Stimulated activated CD4-positive, alpha-beta T cell treated with anti-CD3 and anti-CD28 coated beads, Interleukin-4, amount 100 ng/mL, for 48 hours (primary cell): ENCODE data around the gene GFOD2.
"Not testable (repeated sequence)": the region's sequence is repeated elsewhere in the genome, so short reads cannot be mapped to it uniquely, and the experiment has no call there.

Experiments
- DNase-seq, 2 donors: peaks; one replicate each; pipeline ENCODE4 v3.0.0-alpha.2; 2020; ENCODE audit warnings: low read depth in 2 of 2

GFOD2 gene

DNA sequence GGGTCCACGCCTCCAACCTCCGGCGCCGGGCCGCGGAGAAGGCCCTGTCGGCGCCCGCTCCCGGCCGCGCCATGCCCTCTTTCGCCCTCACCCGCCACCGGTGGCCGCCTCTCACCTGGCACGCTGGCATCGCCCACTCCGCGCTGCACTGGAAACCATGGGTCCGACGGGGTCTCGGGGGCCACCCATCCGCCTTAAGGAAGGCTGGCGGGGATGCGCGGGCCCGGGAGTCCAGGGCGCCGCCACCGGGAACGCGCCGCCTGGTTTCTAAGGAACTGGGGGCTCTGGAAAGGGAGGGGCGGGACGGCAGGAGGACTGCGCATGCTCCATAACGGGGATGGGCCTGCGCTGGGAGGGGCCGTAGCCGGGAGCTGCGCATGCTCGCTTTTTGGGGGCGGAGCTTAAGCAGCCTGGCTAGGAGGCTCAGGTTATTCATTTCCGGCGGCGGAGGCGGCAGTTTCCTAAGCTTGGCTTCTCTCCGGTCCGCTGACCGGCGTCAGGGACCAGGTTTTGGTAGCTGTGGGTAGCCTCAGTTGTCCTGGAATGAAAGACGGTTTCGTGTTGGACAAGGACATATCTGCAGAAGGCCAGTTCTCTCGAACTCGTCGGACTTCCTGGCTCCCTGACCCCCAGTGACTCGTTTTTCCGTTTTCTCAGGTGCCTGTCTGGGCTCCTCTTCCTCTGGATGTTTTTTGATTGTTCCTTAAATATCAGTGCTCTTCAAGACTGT lies at the start of gene GFOD2:
TSS of gene GFOD2 (minus strand) at position 269 of the 730 bp plus-strand sequence. CDS start 33,601 bp downstream, outside the sequence.
- peak; percentile 98 to 99 for DNase-seq

DNA sequence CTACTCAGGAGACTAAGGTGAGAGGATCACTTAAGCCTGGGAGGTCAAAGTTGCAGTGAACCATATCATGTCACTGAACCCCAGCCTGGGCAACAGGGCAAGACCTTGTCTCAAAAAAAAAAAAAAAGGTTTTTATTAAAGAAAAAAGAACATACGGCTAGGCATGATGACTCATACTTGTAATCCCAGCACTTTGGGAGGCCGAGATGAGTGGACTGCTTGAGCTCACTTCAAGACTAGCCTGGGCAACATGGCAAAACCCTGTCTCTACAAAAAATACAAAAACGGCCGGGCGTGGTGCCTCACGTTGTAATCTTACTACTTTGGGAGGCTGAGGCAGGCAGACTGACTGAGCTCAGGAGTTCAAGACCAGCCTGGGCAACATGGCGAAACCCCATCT lies 48.8 kb upstream of the GFOD2 start:
- DNase-seq = no peak

GRCh38 chr16:67766291-67766690 lies 47.2 kb upstream of the GFOD2 start:
- no peak for DNase-seq

- DNase-seq = no peak
Measured at GRCh38 chr16:67764158-67764667, 45.1 kb upstream of the GFOD2 start.

DNA sequence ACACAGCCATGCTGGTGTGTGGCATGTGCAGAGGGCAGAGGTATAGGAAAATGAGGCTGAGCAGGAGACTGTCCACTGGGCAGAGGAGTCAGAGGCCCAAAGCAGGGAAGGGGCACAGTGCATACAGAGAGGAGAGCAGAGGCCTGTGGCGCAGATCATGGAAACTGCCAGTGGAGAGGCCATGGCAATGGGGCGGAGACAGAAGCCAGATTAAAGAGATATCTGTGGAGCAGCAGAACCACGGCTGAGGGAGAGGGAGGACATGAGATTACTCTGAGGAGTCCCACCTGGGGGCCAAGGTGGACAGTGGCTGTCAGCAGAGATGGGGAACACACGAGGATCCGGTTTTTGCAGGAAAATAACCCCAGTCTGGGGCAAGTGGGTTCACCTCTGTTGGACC lies 44.0 kb upstream of the GFOD2 start:
- DNase-seq = no peak

DNA sequence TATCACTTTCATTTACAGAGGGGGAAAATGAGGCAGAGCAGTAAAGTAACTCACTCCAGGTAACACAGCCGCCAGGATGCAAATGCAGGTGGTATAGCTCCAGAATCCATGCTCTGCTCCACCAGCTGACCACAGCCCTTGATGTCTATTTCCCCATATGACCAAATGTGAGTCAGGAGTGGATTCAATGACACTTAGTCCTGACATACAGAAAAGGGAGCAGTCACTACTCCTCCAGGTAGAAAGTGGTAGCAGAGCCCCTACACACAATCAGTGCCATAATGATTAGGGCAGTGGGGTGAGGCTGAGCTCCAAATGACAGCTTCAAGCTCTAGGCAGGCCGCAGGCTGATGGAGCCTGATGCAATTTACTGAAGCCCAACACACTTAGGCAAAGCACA lies 43.3 kb upstream of the GFOD2 start:
- DNase-seq = no peak

DNA sequence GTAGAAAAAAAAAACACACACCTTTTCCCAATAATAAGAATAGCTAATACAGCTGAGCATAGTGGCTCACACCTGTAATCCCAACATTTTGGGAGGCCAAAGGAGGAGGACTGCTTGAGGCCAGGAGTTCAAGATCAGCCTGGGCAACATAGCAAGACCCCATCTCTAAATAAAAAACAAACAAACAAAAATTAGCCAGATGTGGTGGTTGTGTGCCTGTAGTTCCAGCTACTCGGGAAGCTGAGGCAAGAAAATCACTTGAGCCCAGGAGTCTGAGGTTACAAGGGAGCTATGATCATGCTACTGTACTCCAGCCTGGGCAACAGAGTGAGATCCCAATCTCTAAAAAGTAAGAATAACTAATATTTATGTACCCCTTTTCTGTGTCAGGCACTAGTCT lies 42.8 kb upstream of the GFOD2 start:
- no peak for DNase-seq

- DNase-seq = no peak
Measured at GRCh38 chr16:67760956-67761230, 41.8 kb upstream of the GFOD2 start.

DNA sequence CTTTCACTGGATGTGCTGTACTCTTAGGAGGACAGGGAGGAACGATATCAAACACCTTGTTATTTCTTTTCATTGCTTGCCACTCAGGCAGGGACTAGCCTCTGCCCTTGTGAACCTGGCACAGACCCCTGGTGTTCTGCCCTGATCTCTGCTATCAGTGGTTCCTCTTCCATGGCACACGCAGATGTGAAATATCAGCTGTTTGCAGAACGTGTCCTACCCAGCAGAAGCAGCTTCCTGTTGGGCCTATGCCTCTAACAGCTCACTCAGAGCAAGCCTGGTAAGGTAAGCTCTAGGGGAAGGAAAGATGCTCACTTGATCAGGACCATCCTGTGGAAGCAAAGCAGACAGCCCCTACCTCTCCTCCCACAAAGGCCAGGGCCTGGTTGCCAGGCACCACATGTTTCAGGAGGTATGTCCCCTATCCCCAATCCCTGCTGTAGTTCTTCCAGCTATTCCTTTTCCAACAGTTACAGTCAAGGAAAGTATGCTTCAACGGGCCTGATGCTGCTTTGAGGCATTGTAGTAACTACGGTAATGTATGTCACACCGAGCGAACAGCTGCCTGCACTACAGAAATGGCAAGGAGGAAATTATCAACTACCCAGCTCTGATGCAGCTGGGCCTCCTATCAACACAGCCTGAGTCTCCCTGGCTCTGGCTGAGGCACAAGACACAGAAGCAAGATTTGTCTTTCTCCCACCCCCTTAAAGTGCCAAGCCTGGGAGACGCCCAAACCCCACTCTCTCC lies 41.3 kb upstream of the GFOD2 start:
- DNase-seq = no peak

DNA sequence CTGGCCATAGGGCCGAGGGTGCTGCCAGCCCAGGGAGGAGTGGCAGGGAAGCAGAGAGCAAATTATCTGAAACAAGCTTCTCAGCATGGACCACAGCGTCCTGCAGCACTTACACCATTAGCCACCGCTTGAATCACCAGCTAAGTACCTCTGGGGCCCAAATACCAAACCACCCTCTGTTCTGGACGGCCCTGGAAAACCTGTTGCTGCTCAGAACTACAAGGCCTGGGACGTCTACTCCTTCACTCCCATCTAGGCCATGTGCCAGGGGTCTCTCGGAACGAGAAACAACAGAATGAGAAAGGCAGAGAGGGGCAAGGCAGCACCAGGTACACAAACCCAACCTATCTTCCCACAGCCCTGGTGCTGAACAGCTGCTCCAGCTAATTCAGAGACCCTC lies 39.9 kb upstream of the GFOD2 start:
- DNase-seq = no peak

- no peak for DNase-seq
Measured at GRCh38 chr16:67758006-67758405, 38.9 kb upstream of the GFOD2 start.

DNA sequence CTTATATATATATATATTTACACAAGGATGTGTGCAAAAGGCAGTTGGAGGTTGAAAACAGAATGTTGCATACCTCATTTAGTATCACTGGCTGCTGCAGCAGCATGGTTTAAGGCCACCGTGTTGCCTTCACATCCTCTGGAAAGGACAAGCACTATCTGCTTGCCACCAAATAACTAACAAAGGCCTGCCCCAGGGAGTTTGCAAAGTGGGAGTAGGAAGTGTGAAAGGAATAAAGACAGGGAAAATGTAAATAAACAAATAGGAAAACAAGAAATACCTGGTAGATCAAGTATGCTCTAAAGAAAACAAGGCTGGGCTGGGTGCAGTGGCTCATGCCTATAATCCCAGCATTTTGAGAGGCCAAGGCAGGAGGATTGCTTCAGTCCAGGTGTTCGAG lies 33.5 kb upstream of the GFOD2 start:
- no peak for DNase-seq

GRCh38 chr16:67751331-67751730 lies 32.2 kb upstream of the GFOD2 start:
- not testable (repeated sequence) for DNase-seq

GRCh38 chr16:67750466-67750865 lies 31.4 kb upstream of the GFOD2 start:
- no peak for DNase-seq

- no peak for DNase-seq
Measured at GRCh38 chr16:67749436-67750078, 30.4 kb upstream of the GFOD2 start.

DNA sequence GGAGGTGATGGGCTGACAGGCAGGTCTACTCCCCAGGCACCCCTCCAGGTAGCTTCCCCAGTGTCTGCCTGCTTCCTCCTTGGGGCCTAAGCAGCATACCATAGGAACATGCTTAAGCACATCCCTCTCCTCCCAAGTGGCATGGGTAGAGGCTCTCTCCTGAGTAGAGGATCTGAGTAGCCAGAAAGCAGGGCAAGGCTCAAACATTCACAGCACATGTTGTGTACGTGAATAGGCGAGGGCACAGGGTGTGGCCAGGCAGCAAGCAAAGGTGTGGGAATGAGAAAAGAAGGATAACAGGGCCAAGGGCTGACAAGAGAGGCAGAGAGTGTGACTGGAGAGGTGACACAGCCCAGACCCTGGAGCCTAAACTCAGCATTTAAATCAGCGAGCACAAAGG lies 29.7 kb upstream of the GFOD2 start:
- DNase-seq = no peak

DNA sequence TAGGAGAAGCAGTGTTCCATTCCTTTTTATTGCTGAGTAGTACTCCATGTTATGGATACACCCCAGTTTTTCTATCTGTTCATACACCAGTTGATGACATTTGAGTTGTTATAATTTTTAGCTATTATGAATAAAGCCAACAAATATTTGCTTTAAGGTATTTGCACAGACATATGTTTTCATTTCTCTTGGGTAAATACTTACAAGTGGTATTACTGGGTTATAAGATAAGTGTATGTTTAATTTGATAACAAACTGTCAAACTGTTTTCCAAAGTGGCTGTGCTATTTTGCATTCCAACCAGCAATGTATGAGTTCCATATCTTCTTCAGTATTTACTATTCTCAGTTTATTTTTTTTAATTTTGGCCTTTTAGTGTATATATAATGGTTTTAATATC lies 27.7 kb upstream of the GFOD2 start:
- DNase-seq = no peak

GRCh38 chr16:67741118-67741517 lies 22.0 kb upstream of the GFOD2 start:
- no peak for DNase-seq

DNA sequence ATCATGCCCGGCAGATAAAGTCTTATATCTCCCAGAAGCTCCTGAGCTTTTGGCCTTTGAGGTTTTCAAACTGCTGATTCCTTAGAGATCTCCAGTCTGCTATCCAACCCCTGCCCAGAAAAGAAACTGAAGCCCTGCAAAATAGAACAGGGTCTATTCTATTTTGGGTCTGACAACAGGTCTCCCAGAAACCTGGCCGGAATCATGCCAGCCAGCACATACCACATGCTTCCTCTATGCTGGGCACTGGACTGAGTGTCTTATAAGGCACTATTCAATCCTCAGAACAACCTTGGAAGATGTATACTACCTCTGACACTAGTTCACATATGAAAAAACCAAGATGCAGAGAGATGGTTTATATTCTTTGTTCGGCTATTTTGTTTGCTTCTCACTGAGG lies 21.3 kb upstream of the GFOD2 start:
- DNase-seq = no peak

- DNase-seq = no peak
Measured at GRCh38 chr16:67736858-67737257, 17.7 kb upstream of the GFOD2 start.

DNA sequence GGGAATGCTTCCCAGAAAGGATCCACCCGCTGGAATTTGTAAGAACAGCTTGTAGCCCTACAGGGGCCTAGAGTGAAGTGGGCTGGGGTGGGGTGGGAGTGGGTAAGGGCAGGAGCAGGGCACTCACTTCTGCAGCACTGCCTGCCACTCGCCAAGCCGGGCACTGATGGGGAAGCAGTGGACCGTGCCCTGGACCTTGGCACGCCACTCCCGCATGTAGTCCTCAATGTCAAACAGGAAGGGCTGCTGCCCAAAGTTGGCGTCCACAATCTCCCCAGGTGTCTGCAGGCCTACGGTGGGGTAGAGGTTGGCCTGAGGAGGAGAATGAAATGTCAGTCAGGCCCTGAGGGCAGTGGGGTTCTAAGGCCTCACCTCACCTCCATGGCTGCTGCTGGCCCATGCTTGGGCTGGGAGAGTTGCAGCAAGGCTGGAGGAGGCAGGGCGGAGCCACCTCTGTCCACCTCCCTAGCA lies 15.7 kb upstream of the GFOD2 start:
- DNase-seq = no peak

- no peak for DNase-seq
Measured at GRCh38 chr16:67733734-67734470, 14.8 kb upstream of the GFOD2 start.
